GM13977 (cell line): ENCODE data around the gene DOC2B.

Experiments
- DNase-seq: peaks from one replicate; pipeline ENCODE4 v3.0.0; 2012; ENCODE audit warnings: low spot score
- in situ Hi-C: fragments of 300-500 bp; cut with MboI; formaldehyde crosslinking; loops from one replicate; pipeline ENCODE4 v1.12.0; 2022; ENCODE audit warnings: low sequenced_read_pairs, low pct_unique_long_range_greater_than_20kb, mixed read lengths, inconsistent platforms; ENCODE audit not compliant: unreplicated experiment
- TF ChIP-seq, protein P1 (sequence below): IDR thresholded peaks from 2 replicates; pipeline ENCODE4 v1.5.1; 2012; ENCODE audit warnings: mild to moderate bottlenecking, control low read depth; ENCODE audit not compliant: insufficient read depth; ENCODE audit errors: extremely low read depth, missing control alignments

The DOC2B gene

DNA sequence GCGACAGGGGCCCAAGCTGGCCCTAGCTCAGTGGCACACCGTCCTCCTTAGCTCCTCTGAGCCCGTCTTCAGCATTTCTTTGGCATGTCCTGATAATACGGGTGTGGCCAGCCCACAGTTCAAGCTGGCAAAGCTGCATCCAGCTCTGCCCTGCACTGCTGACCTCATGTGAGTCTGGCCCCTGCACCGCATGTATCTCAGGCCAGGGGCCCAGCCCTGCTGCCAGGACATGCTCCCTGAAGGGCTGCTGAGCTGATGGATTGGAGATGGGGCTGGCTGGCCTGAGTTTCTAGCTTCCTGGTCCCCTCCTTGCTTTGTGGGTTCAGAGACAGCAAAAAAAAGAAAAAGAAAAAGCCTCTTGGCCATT, 2.4 kb downstream of the DOC2B start:
- TF ChIP-seq, protein P1, sequence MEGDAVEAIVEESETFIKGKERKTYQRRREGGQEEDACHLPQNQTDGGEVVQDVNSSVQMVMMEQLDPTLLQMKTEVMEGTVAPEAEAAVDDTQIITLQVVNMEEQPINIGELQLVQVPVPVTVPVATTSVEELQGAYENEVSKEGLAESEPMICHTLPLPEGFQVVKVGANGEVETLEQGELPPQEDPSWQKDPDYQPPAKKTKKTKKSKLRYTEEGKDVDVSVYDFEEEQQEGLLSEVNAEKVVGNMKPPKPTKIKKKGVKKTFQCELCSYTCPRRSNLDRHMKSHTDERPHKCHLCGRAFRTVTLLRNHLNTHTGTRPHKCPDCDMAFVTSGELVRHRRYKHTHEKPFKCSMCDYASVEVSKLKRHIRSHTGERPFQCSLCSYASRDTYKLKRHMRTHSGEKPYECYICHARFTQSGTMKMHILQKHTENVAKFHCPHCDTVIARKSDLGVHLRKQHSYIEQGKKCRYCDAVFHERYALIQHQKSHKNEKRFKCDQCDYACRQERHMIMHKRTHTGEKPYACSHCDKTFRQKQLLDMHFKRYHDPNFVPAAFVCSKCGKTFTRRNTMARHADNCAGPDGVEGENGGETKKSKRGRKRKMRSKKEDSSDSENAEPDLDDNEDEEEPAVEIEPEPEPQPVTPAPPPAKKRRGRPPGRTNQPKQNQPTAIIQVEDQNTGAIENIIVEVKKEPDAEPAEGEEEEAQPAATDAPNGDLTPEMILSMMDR = no peak
- no peak for DNase-seq
- in situ Hi-C loops = no loop called here

DNA sequence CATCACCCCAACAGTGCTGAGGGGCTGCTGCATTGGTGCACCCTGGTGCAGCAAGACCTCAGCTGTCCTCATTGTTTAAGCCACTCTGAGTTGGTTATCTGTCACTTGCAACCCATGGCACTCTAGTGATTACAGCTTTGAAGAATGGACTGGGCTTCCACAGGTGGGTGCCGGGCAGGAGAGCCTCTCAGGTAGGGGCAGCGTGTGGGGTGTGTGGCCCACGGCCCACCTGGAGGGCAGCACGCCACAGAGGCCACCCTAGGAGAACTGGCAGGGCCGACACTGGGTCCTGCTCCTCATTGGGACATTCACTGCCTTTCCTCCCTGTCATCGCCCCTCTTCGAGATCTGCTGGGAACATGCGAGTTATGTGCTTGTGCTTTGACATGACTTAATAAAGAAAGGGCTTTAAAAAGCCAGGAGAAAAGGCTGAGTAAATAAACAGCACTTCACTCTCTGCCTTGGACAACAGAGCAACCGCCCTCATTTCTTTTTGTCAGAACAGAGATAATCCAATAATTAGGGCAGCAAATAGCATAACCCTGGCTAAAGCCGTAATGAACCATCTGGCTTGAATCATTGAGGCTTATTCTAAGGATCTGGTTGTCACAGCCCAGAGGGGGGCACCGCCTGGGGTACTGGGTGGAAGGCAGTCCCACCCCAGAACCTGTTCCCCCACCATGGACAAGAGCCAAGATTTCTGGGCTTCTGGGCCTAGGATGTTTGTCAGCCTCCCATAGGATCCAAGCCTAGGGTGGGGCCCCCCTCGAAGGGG, 3.0 kb downstream of the DOC2B start:
- in situ Hi-C loops = no loop called here
- TF ChIP-seq, protein P1 = no peak
- no peak for DNase-seq

DNA sequence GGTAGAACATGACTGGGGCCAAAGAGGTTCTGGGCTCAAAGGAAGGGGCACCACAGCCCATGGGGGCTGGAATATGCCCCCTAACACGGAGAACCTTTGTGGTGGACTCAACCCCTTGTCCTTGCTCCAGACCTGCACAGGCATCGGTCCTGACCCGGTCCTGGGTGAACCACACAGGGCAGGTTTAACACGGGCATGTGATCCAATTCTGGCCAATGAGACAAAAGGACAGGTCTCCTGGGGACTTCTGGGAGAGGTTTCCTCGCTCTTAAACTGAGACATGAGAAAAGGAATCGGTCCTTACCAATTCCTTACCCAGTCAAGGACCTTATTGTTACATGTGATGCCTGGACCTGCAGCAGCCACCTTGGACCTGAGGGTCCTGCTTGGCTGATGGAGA, 3.7 kb downstream of the DOC2B start:
- DNase-seq = no peak
- TF ChIP-seq, protein P1 = no peak
- in situ Hi-C loops = no loop called here

DNA sequence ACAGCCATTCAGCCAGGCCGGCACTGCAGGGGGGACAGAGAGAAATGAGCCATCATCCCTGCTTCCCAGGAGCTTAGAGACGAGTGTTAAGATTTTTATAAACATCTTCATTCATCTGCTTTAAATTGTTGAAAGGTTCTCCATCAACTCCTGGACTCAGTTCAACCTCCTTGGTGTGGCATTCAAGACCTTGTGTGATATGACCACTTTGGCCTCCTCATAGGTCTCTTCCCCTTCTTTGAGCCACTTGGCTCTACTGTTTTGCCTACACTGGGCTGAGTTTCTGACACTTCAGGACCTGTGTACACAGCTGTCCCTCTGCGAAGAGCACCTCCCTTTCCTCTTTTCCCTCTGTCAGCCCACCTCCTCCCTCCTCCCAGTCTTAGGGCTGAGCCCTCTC, 4.3 kb downstream of the DOC2B start:
- in situ Hi-C loops = no loop called here
- TF ChIP-seq, protein P1 = no peak
- no peak for DNase-seq

DNA sequence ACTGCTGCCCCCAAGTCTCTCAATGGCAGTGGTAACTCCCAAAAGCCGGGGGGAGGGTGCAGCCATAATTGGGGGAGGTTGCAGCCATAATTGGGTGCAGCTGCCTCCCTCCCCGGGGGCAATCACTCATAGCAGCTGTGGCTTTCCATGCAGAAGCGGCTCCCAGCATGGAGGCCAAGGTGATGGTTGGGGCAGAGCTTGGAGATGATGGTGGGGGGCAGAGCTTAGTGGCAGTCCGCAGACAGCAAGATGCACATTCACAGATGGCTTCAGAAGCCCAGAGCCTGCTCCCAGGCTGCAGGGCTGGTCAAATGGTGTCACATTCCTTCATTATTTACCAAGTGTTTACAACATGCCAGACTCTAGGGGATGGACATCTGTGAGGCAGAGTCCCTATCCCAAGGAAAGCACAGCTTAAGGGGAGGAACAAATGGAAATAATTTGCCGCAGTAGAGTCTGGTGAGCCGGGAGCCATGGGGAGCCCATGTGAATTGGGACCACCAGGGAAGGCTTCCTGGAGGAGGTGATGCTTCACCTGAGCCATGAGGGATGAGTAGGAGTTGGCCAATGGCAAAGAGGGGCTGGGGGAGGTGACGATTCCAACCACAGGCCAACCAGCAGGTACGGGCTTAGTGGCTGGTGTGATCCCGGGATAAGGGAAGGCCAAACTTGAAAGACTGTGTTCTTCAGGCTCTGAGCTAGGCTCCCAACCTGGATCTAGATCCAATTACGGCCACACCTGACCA, 8.1 kb downstream of the DOC2B start:
- no peak for DNase-seq
- TF ChIP-seq, protein P1 = no peak
- in situ Hi-C loops = no loop called here

DNA sequence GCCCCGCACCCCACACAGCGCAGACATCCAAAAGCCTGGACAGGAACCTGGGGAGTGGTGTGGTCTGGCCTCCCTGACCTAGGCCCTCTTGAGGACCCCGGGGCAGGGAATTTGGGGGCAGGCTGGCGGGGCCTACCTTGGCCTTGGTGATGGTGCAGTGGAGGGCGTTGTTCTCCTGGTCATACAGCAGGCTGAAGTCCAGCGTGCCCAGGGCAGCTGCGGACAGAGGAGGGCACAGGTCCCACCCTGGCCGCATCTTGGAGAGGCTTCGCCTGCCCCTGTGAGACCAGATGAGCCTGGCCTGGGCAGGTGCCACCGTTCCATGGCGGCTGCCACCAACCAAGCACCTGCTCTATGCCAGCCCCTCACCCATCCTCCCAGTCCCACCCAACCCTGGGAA, 9.0 kb downstream of the DOC2B start:
- TF ChIP-seq, protein P1 = no peak
- in situ Hi-C loops = no loop called here
- no peak for DNase-seq
